ENCODE measurements around the gene POLL. TPM values are rescaled to one million over a fixed set of nuclear protein-coding genes. Genes with fewer than 3 reads are reported as not detected.

Gene POLL
- total and polyA plus RNA-seq, 10 of the 15 experiments (the other 5 are each of a cell fraction or from before 2014, with no cell fraction given) = 1.5 to 25.4 (median 13.8) TPM

- intact Hi-C loops (cut with micrococcal nuclease; ENCODE audit: unreplicated experiment) (loop anchor here (5.0 kb wide), 1 partner anchor 404 kb away; no protein-coding TSS in a partner anchor), in situ Hi-C loops (cut with MboI) (no loop called here)
- Histone ChIP-seq H3K9me3 (replicated peaks; ENCODE audit: control insufficient read depth, insufficient read depth, low read length) (no peaks in the 10 kb centered on the region), H3K9ac (ENCODE audit: control insufficient read depth, insufficient read depth, low read length) (no peak overlapping the region), H3K36me3 (ENCODE audit: control insufficient read depth in 2 of 2, insufficient read depth in 2 of 2, low read length in 1 of 2) (no peaks in the 10 kb centered on the region), H3K79me2 (ENCODE audit: control insufficient read depth, insufficient read depth, low read length) (no peaks in the 10 kb centered on the region), H2AFZ (ENCODE audit: control insufficient read depth, low read depth, low read length) (peak overlapping the region; percentile 19; the same call in 1 of the 2 replicates), H3K27me3 (replicated peaks in 1 of 2; ENCODE audit: control insufficient read depth in 2 of 2, insufficient read depth in 2 of 2, low read length in 1 of 2) (peaks cover 0 to 4% of the 10 kb centered on the region in 2 experiments; a peak in 1 of 4 replicates), H3K27ac (ENCODE audit: control insufficient read depth, insufficient read depth) (no peak overlapping the region), H3K4me1 (ENCODE audit: control insufficient read depth, insufficient read depth, low read length) (peaks cover 5% of the 10 kb centered on the region; the same call in 1 of the 2 replicates), H3K4me2 (ENCODE audit: control insufficient read depth, insufficient read depth) (peak overlapping the region; percentile 44), H3K4me3 (peak overlapping the region; percentile 44; the same call in 1 of the 2 replicates), H4K20me1 (ENCODE audit: control insufficient read depth, insufficient read depth) (no peaks in the 10 kb centered on the region)
- no TSS peak for BruUV-seq (replicated peaks)
- RAD21 ChIA-PET (ENCODE audit: unreplicated experiment) = no interaction called here
- no peak for DNase-seq (ENCODE audit: low read depth, low spot score)
- POLR2A ChIA-PET = no interaction called here
- 17% methylated on average over 39 of the region's 59 CpGs for WGBS (ENCODE audit: insufficient coverage, insufficient replicate concordance, low lambda C conversion rate, missing lambda C conversion rate)
- SMC1A ChIA-PET (ENCODE audit: uncharacterized antibody, unreplicated experiment) = no interaction called here
- no peak for FAIRE-seq
- CTCF ChIA-PET = no interaction called here
- peak; percentile 58 for ATAC-seq
- TF ChIP-seq TARDBP (IDR thresholded peaks at IDR 0.05; ENCODE audit: borderline replicate concordance) (no peak), ESRRA (IDR thresholded peaks at IDR 0.05; ENCODE audit: low read length) (no peak), CBX3 (IDR thresholded peaks at IDR 0.05; ENCODE audit: borderline replicate concordance, low read depth) (no peak), TBL1XR1 (IDR thresholded peaks at IDR 0.05; ENCODE audit: low read depth, low read length) (no peak), KLF5 (IDR thresholded peaks at IDR 0.05; ENCODE audit: partially characterized antibody) (no peak), POLR2AphosphoS5 (IDR thresholded peaks at IDR 0.05; ENCODE audit: low read length) (no peak), NR2F1 (conservative IDR thresholded peaks at IDR 0.05) (no peak), BMI1 (IDR thresholded peaks at IDR 0.05; ENCODE audit: borderline replicate concordance) (no peak), ZBED1 (IDR thresholded peaks at IDR 0.05; ENCODE audit: borderline replicate concordance) (no peak), SMC3 (IDR thresholded peaks at IDR 0.05; ENCODE audit: borderline replicate concordance, low read length) (no peak), EZH2 (IDR thresholded peaks at IDR 0.05; ENCODE audit: borderline replicate concordance, control insufficient read depth, low read depth, low read length) (no peak), BRCA1 (IDR thresholded peaks at IDR 0.05; ENCODE audit: low read depth, low read length) (no peak), TCF12 (IDR thresholded peaks at IDR 0.05; ENCODE audit: low read depth, low read length) (peak; percentile 20; the same call in 1 of the 2 replicates), RELA (IDR thresholded peaks at IDR 0.05; ENCODE audit: borderline replicate concordance, partially characterized antibody) (no peak), FOXK2 (IDR thresholded peaks at IDR 0.05) (no peak), PML (IDR thresholded peaks at IDR 0.05; ENCODE audit: low read length) (no peak), SUZ12 (IDR thresholded peaks at IDR 0.05; ENCODE audit: unreplicated experiment) (no peak)
- TF ChIP-seq, protein P1, sequence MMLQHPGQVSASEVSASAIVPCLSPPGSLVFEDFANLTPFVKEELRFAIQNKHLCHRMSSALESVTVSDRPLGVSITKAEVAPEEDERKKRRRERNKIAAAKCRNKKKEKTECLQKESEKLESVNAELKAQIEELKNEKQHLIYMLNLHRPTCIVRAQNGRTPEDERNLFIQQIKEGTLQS (IDR thresholded peaks at IDR 0.05; ENCODE audit: borderline replicate concordance, extremely low read depth, low read depth, low read length) = no peak
- TF ChIP-seq, protein P2, sequence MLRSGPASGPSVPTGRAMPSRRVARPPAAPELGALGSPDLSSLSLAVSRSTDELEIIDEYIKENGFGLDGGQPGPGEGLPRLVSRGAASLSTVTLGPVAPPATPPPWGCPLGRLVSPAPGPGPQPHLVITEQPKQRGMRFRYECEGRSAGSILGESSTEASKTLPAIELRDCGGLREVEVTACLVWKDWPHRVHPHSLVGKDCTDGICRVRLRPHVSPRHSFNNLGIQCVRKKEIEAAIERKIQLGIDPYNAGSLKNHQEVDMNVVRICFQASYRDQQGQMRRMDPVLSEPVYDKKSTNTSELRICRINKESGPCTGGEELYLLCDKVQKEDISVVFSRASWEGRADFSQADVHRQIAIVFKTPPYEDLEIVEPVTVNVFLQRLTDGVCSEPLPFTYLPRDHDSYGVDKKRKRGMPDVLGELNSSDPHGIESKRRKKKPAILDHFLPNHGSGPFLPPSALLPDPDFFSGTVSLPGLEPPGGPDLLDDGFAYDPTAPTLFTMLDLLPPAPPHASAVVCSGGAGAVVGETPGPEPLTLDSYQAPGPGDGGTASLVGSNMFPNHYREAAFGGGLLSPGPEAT (IDR thresholded peaks at IDR 0.05; ENCODE audit: low read depth) = no peak
- TF ChIP-seq, protein P3, sequence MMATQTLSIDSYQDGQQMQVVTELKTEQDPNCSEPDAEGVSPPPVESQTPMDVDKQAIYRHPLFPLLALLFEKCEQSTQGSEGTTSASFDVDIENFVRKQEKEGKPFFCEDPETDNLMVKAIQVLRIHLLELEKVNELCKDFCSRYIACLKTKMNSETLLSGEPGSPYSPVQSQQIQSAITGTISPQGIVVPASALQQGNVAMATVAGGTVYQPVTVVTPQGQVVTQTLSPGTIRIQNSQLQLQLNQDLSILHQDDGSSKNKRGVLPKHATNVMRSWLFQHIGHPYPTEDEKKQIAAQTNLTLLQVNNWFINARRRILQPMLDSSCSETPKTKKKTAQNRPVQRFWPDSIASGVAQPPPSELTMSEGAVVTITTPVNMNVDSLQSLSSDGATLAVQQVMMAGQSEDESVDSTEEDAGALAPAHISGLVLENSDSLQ (IDR thresholded peaks at IDR 0.05) = peak; percentile 69
These were observed 21.5 kb downstream of the POLL start for GRCh38 chr10:101566333-101567164.

Data from GM12878 (cell line).